ENCODE data around the gene CBX1. TPM values are rescaled to one million over a fixed set of nuclear protein-coding genes. Genes with fewer than 3 reads are reported as not detected.

Gene CBX1
- 10 to 100 TPM; 58.6 to 66.0 TPM for total RNA-seq

- CTCF ChIA-PET: interaction anchor here (0.6 to 1.9 kb wide), 6 partner anchors 14 to 494 kb away, joined by 3 to 4 read pairs (median 3); partner anchors contain the start of gene NFE2L1
- peak; percentile 97 for DNase-seq
- ATAC-seq: peak; percentile 95
- peak within 1 kb of the TSS; percentile 83 for H3K27ac Mint-ChIP-seq
- H3K9me3 Mint-ChIP-seq (ENCODE audit: low read depth): peaks cover 4% of the 10 kb centered on the region
- peaks cover 41% of the 10 kb centered on the region for H3K4me1 Mint-ChIP-seq
- peaks cover 2% of the 10 kb centered on the region for H3K36me3 Mint-ChIP-seq (ENCODE audit: low read depth)
- H3K27me3 Mint-ChIP-seq: no peaks in the 10 kb centered on the region
- H3K4me3 Mint-ChIP-seq: peak within 1 kb of the TSS; percentile 99
- intact Hi-C loops (cut with DNase I, micrococcal nuclease): loop anchor here (1.0 to 10.0 kb wide), 10 partner anchors 53 to 791 kb away; partner anchors contain the start of genes NFE2L1 (in 2 of the 2), ATP5MC1 (in 1 of the 2), CDK5RAP3 (in 1 of the 2) and PNPO (in 1 of the 2)
- POLR2A ChIA-PET: interaction anchor here (1.0 to 1.1 kb wide), 2 partner anchors 54 to 76 kb away, joined by 3 to 4 read pairs; no protein-coding TSS in a partner anchor
These were observed at the start of gene CBX1 for GRCh38 chr17:48101012-48101720. Gene CBX1 (minus strand): TSS chr17:48101478. CDS start chr17:48077004, 24,474 bp downstream.

- no peaks in the 10 kb centered on the region for H3K27me3 Mint-ChIP-seq
- intact Hi-C loops (cut with DNase I, micrococcal nuclease): loop anchor here in 1 of 2 experiments (5.0 kb wide), 1 partner anchor 442 kb away; the partner anchor contains the start of genes HOXB3 and HOXB5
- POLR2A ChIA-PET: interaction anchor here (0.6 kb wide), 1 partner anchor 26 kb away, joined by 3 read pairs; no protein-coding TSS in a partner anchor
- H3K9me3 Mint-ChIP-seq (ENCODE audit: low read depth): no peaks in the 10 kb centered on the region
- DNase-seq: no peak
- CTCF ChIA-PET: interaction anchor here (0.6 kb wide), 2 partner anchors 61 to 364 kb away, joined by 3 read pairs; no protein-coding TSS in a partner anchor
- no peaks in the 10 kb centered on the region for H3K4me1 Mint-ChIP-seq
- H3K27ac Mint-ChIP-seq: no peak overlapping the region
- no peak for ATAC-seq
- H3K36me3 Mint-ChIP-seq (ENCODE audit: low read depth): peaks cover 9% of the 10 kb centered on the region
- no peak overlapping the region for H3K4me3 Mint-ChIP-seq
These were observed 49.3 kb upstream of the CBX1 start for GRCh38 chr17:48150597-48151001.

DNA sequence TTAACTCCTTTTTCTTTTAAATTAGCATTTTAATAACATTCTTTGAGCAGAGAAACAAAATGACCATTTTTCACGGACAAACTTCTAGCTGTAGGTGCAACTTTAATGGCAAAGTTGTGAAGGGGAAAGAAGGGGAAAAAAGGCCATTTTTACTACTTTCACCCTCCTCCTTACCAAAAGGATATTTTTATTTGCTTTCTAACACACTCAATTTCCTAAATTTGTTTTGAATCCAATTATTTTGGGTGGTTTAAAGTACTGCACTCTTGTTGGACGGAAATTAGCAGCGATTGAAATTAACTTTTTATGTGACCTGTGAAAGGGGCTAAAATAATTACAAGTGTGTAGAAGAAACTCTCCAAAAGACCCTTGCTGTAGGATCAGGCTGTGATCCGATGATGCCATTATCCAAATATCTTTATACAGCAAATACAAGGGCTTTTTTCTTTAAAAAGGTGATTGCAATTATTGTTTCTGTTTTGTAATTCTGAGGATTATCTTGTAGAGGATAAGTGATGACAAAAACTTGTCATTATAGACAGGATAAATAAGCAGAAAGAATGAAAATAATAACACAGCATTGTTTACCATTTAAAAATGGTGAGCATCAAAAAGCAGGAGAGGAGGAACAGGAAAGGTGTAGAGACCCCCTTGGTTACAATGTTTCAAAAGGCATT, 48.6 kb upstream of the CBX1 start:
- intact Hi-C loops (cut with DNase I, micrococcal nuclease): loop anchor here (5.0 to 10.0 kb wide), 2 partner anchors 442 to 445 kb away; partner anchors contain the start of genes HOXB3 (in 2 of the 2) and HOXB5 (in 2 of the 2)
- POLR2A ChIA-PET: no interaction called here

GRCh38 chr17:48148854-48149786, 47.8 kb upstream of the CBX1 start:
- no peak overlapping the region for H3K27ac Mint-ChIP-seq
- ATAC-seq (no peak), DNase-seq (no peak)
- intact Hi-C loops (cut with DNase I, micrococcal nuclease): loop anchor here in 1 of 2 experiments (10.0 kb wide), 1 partner anchor 446 kb away; the partner anchor contains the start of genes HOXB3 and HOXB5
- POLR2A ChIA-PET: no interaction called here
- no peak overlapping the region for H3K4me3 Mint-ChIP-seq
- no peaks in the 10 kb centered on the region for H3K27me3 Mint-ChIP-seq
- no peaks in the 10 kb centered on the region for H3K9me3 Mint-ChIP-seq (ENCODE audit: low read depth)
- CTCF ChIA-PET: interaction anchor here (0.6 to 1.7 kb wide), 5 partner anchors 10 to 43 kb away, joined by 3 to 4 read pairs (median 3); no protein-coding TSS in a partner anchor
- H3K36me3 Mint-ChIP-seq (ENCODE audit: low read depth): peaks cover 2% of the 10 kb centered on the region
- peaks cover 4% of the 10 kb centered on the region for H3K4me1 Mint-ChIP-seq

More for the DNA sequence above, 48.6 kb upstream of the CBX1 start:
- Mint-ChIP-seq H3K27ac (no peak overlapping the region), H3K36me3 (ENCODE audit: low read depth) (peaks cover 6% of the 10 kb centered on the region), H3K9me3 (ENCODE audit: low read depth) (no peaks in the 10 kb centered on the region), H3K4me1 (peaks cover 4% of the 10 kb centered on the region), H3K4me3 (no peak overlapping the region), H3K27me3 (no peaks in the 10 kb centered on the region)
- DNase-seq (no peak), ATAC-seq (no peak)
- CTCF ChIA-PET: interaction anchor here (1.3 kb wide), 1 partner anchor 11 kb away, joined by 3 read pairs; no protein-coding TSS in a partner anchor

- Mint-ChIP-seq H3K36me3 (ENCODE audit: low read depth) (peaks cover 4% of the 10 kb centered on the region), H3K27ac (peak overlapping the region; percentile 2), H3K9me3 (ENCODE audit: low read depth) (no peaks in the 10 kb centered on the region), H3K27me3 (no peaks in the 10 kb centered on the region), H3K4me1 (peaks cover 4% of the 10 kb centered on the region), H3K4me3 (no peak overlapping the region)
- ATAC-seq (no peak), DNase-seq (no peak)
- CTCF ChIA-PET: interaction anchor here (0.9 to 1.7 kb wide), 4 partner anchors 8 to 52 kb away, joined by 3 to 4 read pairs (median 3); no protein-coding TSS in a partner anchor
- intact Hi-C loops (cut with DNase I, micrococcal nuclease): loop anchor here in 1 of 2 experiments (10.0 kb wide), 1 partner anchor 447 kb away; the partner anchor contains the start of genes HOXB3 and HOXB5
- POLR2A ChIA-PET: no interaction called here
These were observed 46.9 kb upstream of the CBX1 start for GRCh38 chr17:48148029-48148770.

- H3K36me3 Mint-ChIP-seq (ENCODE audit: low read depth): peaks cover 6% of the 10 kb centered on the region
- DNase-seq: no peak
- peaks cover 8% of the 10 kb centered on the region for H3K4me1 Mint-ChIP-seq
- ChIA-PET CTCF (no interaction called here), POLR2A (no interaction called here)
- no peak overlapping the region for H3K27ac Mint-ChIP-seq
- no peaks in the 10 kb centered on the region for H3K9me3 Mint-ChIP-seq (ENCODE audit: low read depth)
- no peak for ATAC-seq
- intact Hi-C loops (cut with DNase I, micrococcal nuclease): loop anchor here in 1 of 2 experiments (10.0 kb wide), 1 partner anchor 450 kb away; the partner anchor contains the start of genes HOXB3 and HOXB5
- no peaks in the 10 kb centered on the region for H3K27me3 Mint-ChIP-seq
- no peak overlapping the region for H3K4me3 Mint-ChIP-seq
These were observed 43.9 kb upstream of the CBX1 start for GRCh38 chr17:48144976-48145798.

DNA sequence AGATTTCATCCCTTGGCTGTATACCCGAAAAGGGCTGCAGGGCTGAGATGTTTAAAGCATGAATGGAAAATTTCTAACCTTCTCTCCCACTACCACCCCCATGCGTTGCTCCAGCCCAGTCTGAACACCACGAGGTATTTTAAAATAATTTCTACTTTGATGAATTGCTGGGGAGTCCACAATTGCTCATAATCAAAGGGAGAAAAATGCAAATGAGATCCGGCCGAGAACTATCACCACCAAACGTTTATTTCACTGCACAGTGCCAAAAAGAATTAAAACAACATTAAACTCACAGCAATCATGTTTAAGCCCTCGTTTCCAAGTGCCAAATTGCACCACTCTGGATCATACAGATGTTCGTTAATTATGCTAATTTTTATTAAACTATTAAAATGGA, 43.0 kb upstream of the CBX1 start:
- ChIA-PET CTCF (no interaction called here), POLR2A (no interaction called here)
- H3K27ac Mint-ChIP-seq: no peak overlapping the region
- H3K36me3 Mint-ChIP-seq (ENCODE audit: low read depth): peaks cover 11% of the 10 kb centered on the region
- H3K4me1 Mint-ChIP-seq: peaks cover 15% of the 10 kb centered on the region
- intact Hi-C loops (cut with DNase I, micrococcal nuclease): loop anchor here in 1 of 2 experiments (10.0 kb wide), 1 partner anchor 451 kb away; the partner anchor contains the start of genes HOXB3 and HOXB5
- no peaks in the 10 kb centered on the region for H3K9me3 Mint-ChIP-seq (ENCODE audit: low read depth)
- no peak overlapping the region for H3K4me3 Mint-ChIP-seq
- H3K27me3 Mint-ChIP-seq: no peaks in the 10 kb centered on the region
- DNase-seq (no peak), ATAC-seq (no peak)

DNA sequence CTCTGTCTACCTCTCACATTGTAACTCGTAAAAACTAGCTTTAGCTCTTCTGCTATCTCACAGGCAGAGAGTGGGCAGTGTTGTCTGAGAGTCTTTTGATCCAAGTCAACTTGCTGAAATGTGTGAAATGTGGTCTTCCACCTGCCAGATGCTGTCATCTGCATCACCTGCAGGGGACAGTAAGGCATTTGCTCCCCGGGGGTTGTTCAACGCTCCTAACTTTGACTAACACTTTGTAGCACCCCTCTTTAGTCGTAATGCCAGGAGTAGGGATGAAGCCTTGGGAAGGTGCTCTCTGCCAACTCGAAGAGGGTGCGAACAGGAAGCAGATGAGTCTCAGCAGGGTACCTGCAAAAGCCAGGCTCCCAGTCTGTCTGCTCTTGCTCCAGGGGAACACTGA, 42.4 kb upstream of the CBX1 start:
- Mint-ChIP-seq H3K4me3 (no peak overlapping the region), H3K27ac (no peak overlapping the region), H3K27me3 (no peaks in the 10 kb centered on the region), H3K4me1 (peaks cover 15% of the 10 kb centered on the region), H3K9me3 (ENCODE audit: low read depth) (no peaks in the 10 kb centered on the region), H3K36me3 (ENCODE audit: low read depth) (peaks cover 11% of the 10 kb centered on the region)
- POLR2A ChIA-PET: no interaction called here
- intact Hi-C loops (cut with DNase I, micrococcal nuclease): loop anchor here in 1 of 2 experiments (10.0 kb wide), 1 partner anchor 451 kb away; the partner anchor contains the start of genes HOXB3 and HOXB5
- DNase-seq (no peak), ATAC-seq (no peak)
- CTCF ChIA-PET: interaction anchor here (0.6 kb wide), 2 partner anchors 63 to 338 kb away, joined by 3 read pairs; no protein-coding TSS in a partner anchor

GRCh38 chr17:48139944-48140343, 38.7 kb upstream of the CBX1 start:
- CTCF ChIA-PET: interaction anchor here (0.7 to 2.8 kb wide), 5 partner anchors 10 to 124 kb away, joined by 3 to 12 read pairs (median 3); no protein-coding TSS in a partner anchor
- Mint-ChIP-seq H3K27me3 (no peaks in the 10 kb centered on the region), H3K27ac (peak overlapping the region; percentile 79), H3K9me3 (ENCODE audit: low read depth) (no peaks in the 10 kb centered on the region), H3K36me3 (ENCODE audit: low read depth) (peaks cover 11% of the 10 kb centered on the region), H3K4me1 (peaks cover 11% of the 10 kb centered on the region), H3K4me3 (no peak overlapping the region)
- no peak for ATAC-seq
- DNase-seq: no peak
- intact Hi-C loops (cut with DNase I, micrococcal nuclease): loop anchor here in 1 of 2 experiments (10.0 kb wide), 2 partner anchors 455 to 475 kb away; partner anchors contain the start of genes HOXB3, HOXB5, HOXB7 and HOXB8
- POLR2A ChIA-PET: interaction anchor here (0.5 kb wide), 1 partner anchor 469 kb away, joined by 4 read pairs; no protein-coding TSS in a partner anchor

All from activated CD4-positive, alpha-beta T cell treated with anti-CD3 and anti-CD28 coated beads for 36 hours (primary cell).